A549 (cell line): ENCODE measurements around the gene PMM2. TPM values are rescaled to one million over a fixed set of nuclear protein-coding genes. Genes with fewer than 3 reads are reported as not detected.

Experiments used
- ATAC-seq, 2 experiments: fragments of 200-7000 bp in 1 of 2; fragments of >200 bp in 1 of 2; cut with Nextera tagmentation in 1 of 2; cut with Tn5 transposase in 1 of 2; 3 replicates each; pipeline versions ENCODE4 v1.8.0 to v1.9.1; 2018 to 2020; ENCODE audit warnings: mild to moderate bottlenecking in 1 of 2, moderate library complexity in 1 of 2
- CTCF ChIA-PET: fragments of 300-600 bp; sonication (Branson Sonifier 250); formaldehyde crosslinking; extraction: SDS; loops from one replicate; lab custom pipeline; 2021; ENCODE audit warnings: antibody characterized with exemption, inconsistent platforms; lab: Yijun Ruan, JAX
- POLR2A ChIA-PET: fragments of 350-600 bp; formaldehyde crosslinking; extraction: SDS; loops from one replicate; lab custom pipeline; 2021; ENCODE audit warnings: antibody characterized with exemption, inconsistent platforms; lab: Yijun Ruan, JAX
- DNase-seq, 2 experiments: peaks; one replicate each; pipeline versions ENCODE4 v3.0.0 to v3.0.0-alpha.2; 2011 to 2016; ENCODE audit warnings: low read depth in 1 of 2, low spot score in 1 of 2
- FAIRE-seq: peaks from 2 replicates; lab custom pipeline; 2011; peaks lifted over from hg19 to GRCh38; lab: Jason Lieb, UNC
- H3K27ac ChIP-seq, 2 experiments: fragments of >200 bp; sonication (Bioruptor Twin); formaldehyde crosslinking; 3 replicates each; pipeline ENCODE4 v1.5.1; 2016 to 2017
- H3K4me1 ChIP-seq: fragments of >200 bp; sonication (Bioruptor Twin); formaldehyde crosslinking; 3 replicates; pipeline ENCODE4 v1.6.1; 2016
- H3K4me2 ChIP-seq: fragments of >200 bp; sonication (Bioruptor Twin); formaldehyde crosslinking; 3 replicates; pipeline ENCODE4 v1.6.1; 2016
- H3K4me3 ChIP-seq: fragments of >200 bp; sonication (Bioruptor Twin); formaldehyde crosslinking; 3 replicates; pipeline ENCODE4 v1.5.1; 2016
- H3K9me3 ChIP-seq: fragments of >200 bp; sonication (Bioruptor Twin); formaldehyde crosslinking; 3 replicates; pipeline ENCODE4 v1.6.1; 2016
- BCL3 ChIP-seq: fragments of >200 bp; sonication (Bioruptor Twin); formaldehyde crosslinking; IDR thresholded peaks from 3 replicates; pipeline ENCODE4 v1.6.1; 2016
- CBX2 ChIP-seq: fragments of 200-600 bp; sonication (generic); IDR thresholded peaks from 2 replicates; pipeline ENCODE4 v1.6.1; 2016; ENCODE audit warnings: low read depth, mild to moderate bottlenecking, borderline replicate concordance
- CHD4 ChIP-seq: fragments of 200-600 bp; sonication (generic); IDR thresholded peaks from 2 replicates; pipeline ENCODE4 v1.6.1; 2016; ENCODE audit warnings: antibody characterized with exemption, mild to moderate bottlenecking, borderline replicate concordance
- EHMT2 ChIP-seq: fragments of 200-600 bp; sonication (generic); IDR thresholded peaks from 2 replicates; pipeline ENCODE4 v1.6.1; 2016; ENCODE audit warnings: antibody characterized with exemption, low read depth, mild to moderate bottlenecking, moderate library complexity
- ELK1 ChIP-seq: fragments of 150-350 bp; IDR thresholded peaks from 2 replicates; pipeline ENCODE4 v1.6.1; 2014; ENCODE audit warnings: low read depth, mild to moderate bottlenecking, low read length
- EP300 ChIP-seq, 2 experiments: fragments of >200 bp; sonication (Bioruptor Twin); formaldehyde crosslinking; IDR thresholded peaks; 2 replicates in 1 of 2; 3 replicates in 1 of 2; pipeline ENCODE4 v1.6.1; 2016 to 2017
- ESRRA ChIP-seq: fragments of 150-350 bp; IDR thresholded peaks from 2 replicates; pipeline ENCODE4 v1.6.1; 2014; ENCODE audit warnings: mild to moderate bottlenecking, low read length, borderline replicate concordance
- FOSB ChIP-seq: fragments of 250-450 bp; sonication (Bioruptor Pico); IDR thresholded peaks from 2 replicates; pipeline ENCODE4 v1.5.0; 2020; ENCODE audit warnings: mild to moderate bottlenecking, moderate library complexity
- FOSL2 ChIP-seq, 2 experiments: fragments of 450-650 bp in 1 of 2; fragments of >200 bp in 1 of 2; sonication (Bioruptor Twin) in 1 of 2; formaldehyde crosslinking; IDR thresholded peaks; 2 replicates each; pipeline versions ENCODE4 v1.5.0 to v1.6.1; 2016 to 2020; ENCODE audit warnings: mild to moderate bottlenecking in 1 of 2, moderate library complexity in 1 of 2
- FOXS1 ChIP-seq: fragments of 250-450 bp; sonication (Bioruptor Pico); IDR thresholded peaks from 2 replicates; pipeline ENCODE4 v1.5.0; 2020; ENCODE audit warnings: mild to moderate bottlenecking, moderate library complexity
- GATA3 ChIP-seq: IDR thresholded peaks from 2 replicates; pipeline ENCODE4 v1.6.1; 2012; ENCODE audit warnings: borderline replicate concordance
- HDAC2 ChIP-seq: fragments of 200-600 bp; sonication (generic); IDR thresholded peaks from 2 replicates; pipeline ENCODE4 v1.6.1; 2016
- HMGXB4 ChIP-seq: fragments of 250-450 bp; sonication (Bioruptor Pico); IDR thresholded peaks from 2 replicates; pipeline ENCODE4 v1.5.0; 2021; ENCODE audit warnings: mild to moderate bottlenecking, moderate library complexity, borderline replicate concordance
- HOXB13 ChIP-seq: fragments of 250-450 bp; sonication (Bioruptor Pico); IDR thresholded peaks from 2 replicates; pipeline ENCODE4 v1.5.0; 2020; ENCODE audit warnings: low read depth, mild to moderate bottlenecking, moderate library complexity
- KDM1A ChIP-seq: fragments of 200-600 bp; sonication (generic); IDR thresholded peaks from 2 replicates; pipeline ENCODE4 v1.6.1; 2016; ENCODE audit warnings: low read depth, mild to moderate bottlenecking
- MAX ChIP-seq: IDR thresholded peaks from 2 replicates; pipeline ENCODE4 v1.6.1; 2012
- PHF8 ChIP-seq: fragments of 200-600 bp; sonication (generic); IDR thresholded peaks from 2 replicates; pipeline ENCODE4 v1.6.1; 2016; ENCODE audit warnings: low read depth, mild to moderate bottlenecking, antibody characterized with exemption, moderate library complexity, borderline replicate concordance
- RAD21 ChIP-seq, 2 experiments: fragments of >200 bp in 1 of 2; sonication (Bioruptor Twin) in 1 of 2; formaldehyde crosslinking in 1 of 2; IDR thresholded peaks in 1 of 2; conservative IDR thresholded peaks in 1 of 2; 2 replicates in 1 of 2; 3 replicates in 1 of 2; pipeline ENCODE4 v1.6.1; 2012 to 2018; ENCODE audit warnings: inconsistent platforms in 1 of 2
- SMC3 ChIP-seq: fragments of >200 bp; sonication (Bioruptor Twin); formaldehyde crosslinking; IDR thresholded peaks from 3 replicates; pipeline ENCODE4 v1.6.1; 2018; ENCODE audit warnings: inconsistent platforms
- SREBF2 ChIP-seq: fragments of 450-650 bp; IDR thresholded peaks from 2 replicates; pipeline ENCODE4 v1.6.1; 2014; ENCODE audit warnings: mild to moderate bottlenecking, moderate library complexity
- TFCP2L1 ChIP-seq: fragments of 250-450 bp; sonication (Bioruptor Pico); IDR thresholded peaks from 2 replicates; pipeline ENCODE4 v1.5.0; 2021; ENCODE audit warnings: mild to moderate bottlenecking
- TP53 ChIP-seq: fragments of 250-450 bp; sonication (Bioruptor Pico); IDR thresholded peaks from 2 replicates; pipeline ENCODE4 v1.5.0; 2021; ENCODE audit warnings: mild to moderate bottlenecking, moderate library complexity
- ZC3H11A ChIP-seq: fragments of 450-650 bp; IDR thresholded peaks from 2 replicates; pipeline ENCODE4 v1.6.1; 2014; ENCODE audit warnings: antibody characterized with exemption, mild to moderate bottlenecking
- WGBS: methylation state at CpG from one replicate; pipeline ENCODE4 v1.1.6; 2017; ENCODE audit errors: missing lambda C conversion rate; 5-methylcytosine and 5-hydroxymethylcytosine counted together
- polyA plus RNA-seq, 4 experiments: library from polyadenylated mRNA; depleted of rRNA in 3 of 4; stranded (reverse); fragments of >200 nt; fragmentation: RNase III in 1 of 4; extraction: RNeasy Plus Mini Kit Qiagen cat#74134 plus additional on column Dnase treatment in 1 of 4; gene quantifications; 2 replicates in 3 of 4; 3 replicates in 1 of 4; pipeline ENCODE4 v1.2.3, GENCODE V29; 2011 to 2017

PMM2 gene
- polyA plus RNA-seq, 2 of the 4 experiments (the other 2 are of a cell fraction): 56.6 to 72.4 TPM

GRCh38 chr16:8866884-8867215, 69.2 kb downstream of the PMM2 start:
- ChIA-PET CTCF (interaction anchor here (7.9 kb wide), 1 partner anchor 15 kb away, joined by 84 read pairs; the partner anchor contains the start of gene LITAFD), POLR2A (interaction anchor here (0.7 kb wide), 1 partner anchor 29 kb away, joined by 5 read pairs; no protein-coding TSS in a partner anchor)
- Histone ChIP-seq H3K27ac (peak overlapping the region in 1 of 2 experiments; percentile 94; a peak in 3 of 6 replicates), H3K9me3 (no peaks in the 10 kb centered on the region), H3K4me3 (peak overlapping the region; percentile 60; the same call in 2 of the 3 replicates), H3K4me2 (peak overlapping the region; percentile 98), H3K4me1 (peaks cover 83% of the 10 kb centered on the region)
- no peak for FAIRE-seq
- no peak for ATAC-seq
- WGBS: 93% methylated on average over 12 of the region's 16 CpGs
- no peak for DNase-seq
- TF ChIP-seq CHD4 (no peak), KDM1A (no peak), ZC3H11A (no peak), BCL3 (no peak), GATA3 (no peak), EHMT2 (no peak), HOXB13 (CRISPR knock-in tag) (no peak), CBX2 (no peak), EP300 (IDR thresholded peaks at IDR 0.05) (no peak), SREBF2 (no peak), PHF8 (no peak), HMGXB4 (CRISPR knock-in tag) (no peak), SMC3 (no peak)

- peak overlapping the region; percentile 91 to 94 for H3K27ac ChIP-seq
- peak overlapping the region; percentile 60 for H3K4me3 ChIP-seq
- peaks cover 81% of the 10 kb centered on the region for H3K4me1 ChIP-seq
- ATAC-seq (no peak), FAIRE-seq (no peak)
- 50% methylated on average over 31 of the region's 35 CpGs for WGBS
- CTCF ChIA-PET: interaction anchor here (2.4 to 7.9 kb wide), 2 partner anchors 7 to 14 kb away, joined by 5 to 84 read pairs; partner anchors contain the start of gene LITAFD
- no peak for TF ChIP-seq FOXS1 (CRISPR knock-in tag)
- TF ChIP-seq MAX: 0 out of 2 replicates have a peak, but pooled peaks have one; percentile 13
- TF ChIP-seq, all 56 proteins: peak for 1
- DNase-seq: no peak
- POLR2A ChIA-PET: interaction anchor here (2.7 kb wide), 1 partner anchor 12 kb away, joined by 24 read pairs; no protein-coding TSS in a partner anchor
- H3K4me2 ChIP-seq: peak overlapping the region; percentile 98
- no peaks in the 10 kb centered on the region for H3K9me3 ChIP-seq
Measured at GRCh38 chr16:8867216-8867931, 69.7 kb downstream of the PMM2 start.

- FAIRE-seq: no peak
- 0% methylated on average over 12 of the region's 16 CpGs for WGBS
- TF ChIP-seq BCL3: no peak
- TF ChIP-seq ESRRA: no peak
- TF ChIP-seq HMGXB4 (CRISPR knock-in tag): no peak
- no peak for TF ChIP-seq HDAC2
- no peak for TF ChIP-seq TP53 (CRISPR knock-in tag)
- TF ChIP-seq FOSB (CRISPR knock-in tag): no peak
- TF ChIP-seq TFCP2L1 (CRISPR knock-in tag): no peak
- no peak for TF ChIP-seq ELK1
- no peak for TF ChIP-seq CBX2
- no peak for TF ChIP-seq FOSL2 (IDR thresholded peaks at IDR 0.05)
- TF ChIP-seq FOSL2 (CRISPR knock-in tag; IDR thresholded peaks at IDR 0.05): no peak
- no peak for TF ChIP-seq KDM1A
- no peak for TF ChIP-seq RAD21 (conservative IDR thresholded peaks at IDR 0.05 in 1 of 2, IDR thresholded peaks at IDR 0.05 in 1 of 2)
- no peak for TF ChIP-seq EP300 (IDR thresholded peaks at IDR 0.05)
Measured at GRCh38 chr16:8867932-8868415, 70.3 kb downstream of the PMM2 start.

More at GRCh38 chr16:8867932-8868415, 70.3 kb downstream of the PMM2 start:
- CTCF ChIA-PET: interaction anchor here (1.4 to 7.9 kb wide), 3 partner anchors 8 to 14 kb away, joined by 4 to 84 read pairs (median 5); partner anchors contain the start of gene LITAFD
- POLR2A ChIA-PET: interaction anchor here (0.6 to 2.7 kb wide), 5 partner anchors 11 to 1441 kb away, joined by 3 to 24 read pairs (median 6); no protein-coding TSS in a partner anchor
- peaks cover 75% of the 10 kb centered on the region for H3K4me1 ChIP-seq
- peak overlapping the region; percentile 98 for H3K4me2 ChIP-seq
- no peaks in the 10 kb centered on the region for H3K9me3 ChIP-seq
- DNase-seq (no peak), ATAC-seq (no peak)
- H3K27ac ChIP-seq: peak overlapping the region; percentile 91 to 94
- H3K4me3 ChIP-seq: peak overlapping the region; percentile 60
